IMR-90 (cell line): ENCODE data around the gene CHN2. TPM values are rescaled to one million over a fixed set of nuclear protein-coding genes. Genes with fewer than 3 reads are reported as not detected.

ENCODE experiments used
- ATAC-seq: fragments of 200-7000 bp; cut with Tn5 transposase; 2 replicates; pipeline ENCODE4 v1.9.1; 2020; ENCODE audit warnings: low read depth, mild to moderate bottlenecking, moderate library complexity
- BruUV-seq: library from RNA; stranded (reverse); fragments of 400-500 nt; replicated peaks from 2 replicates; lab custom pipeline; 2021; lab: Mats Ljungman, UMichigan
- CTCF ChIA-PET: fragments of 300-600 bp; formaldehyde crosslinking; extraction: SDS; loops from one replicate; lab custom pipeline; 2021; ENCODE audit warnings: antibody characterized with exemption; lab: Yijun Ruan, JAX
- POLR2A ChIA-PET: fragments of 300-600 bp; sonication (Branson Sonifier 250); formaldehyde crosslinking; loops from one replicate; lab custom pipeline; 2022; ENCODE audit warnings: antibody characterized with exemption; ENCODE audit not compliant: unreplicated experiment; lab: Charles Lee
- DNase-seq: peaks from one replicate; pipeline ENCODE4 v3.0.0; 2013
- H2AFZ ChIP-seq: replicated peaks from 2 replicates; pipeline ENCODE3; 2013; ENCODE audit warnings: low read length, mild to moderate bottlenecking; ENCODE audit not compliant: poor library complexity
- H2AK5ac ChIP-seq: 2 replicates; pipeline ENCODE4 v1.6.1; 2013; ENCODE audit warnings: low read depth, low read length, inconsistent platforms
- H2AK9ac ChIP-seq: replicated peaks from 2 replicates; pipeline ENCODE3; 2013; ENCODE audit warnings: mild to moderate bottlenecking, low read depth, low read length, moderate library complexity; ENCODE audit not compliant: poor library complexity
- H2BK120ac ChIP-seq: 2 replicates; pipeline ENCODE4 v1.6.1; 2013; ENCODE audit warnings: low read depth, low read length, inconsistent platforms
- H2BK15ac ChIP-seq: 3 replicates; pipeline ENCODE4 v1.6.1; 2013; ENCODE audit warnings: low read depth, low read length, inconsistent platforms
- H2BK20ac ChIP-seq: 2 replicates; pipeline ENCODE4 v1.6.1; 2013; ENCODE audit warnings: low read depth, mild to moderate bottlenecking, inconsistent platforms, low read length, moderate library complexity
- H2BK5ac ChIP-seq: 2 replicates; pipeline ENCODE4 v1.6.1; 2013; ENCODE audit warnings: mild to moderate bottlenecking, low read depth, low read length, inconsistent platforms; ENCODE audit not compliant: poor library complexity, severe bottlenecking
- H3K14ac ChIP-seq: replicated peaks from 2 replicates; pipeline ENCODE4 v1.6.1; 2013; ENCODE audit warnings: low read depth, low read length, inconsistent platforms
- H3K18ac ChIP-seq: 2 replicates; pipeline ENCODE4 v1.6.1; 2013; ENCODE audit warnings: low read depth, low read length, control low read depth
- H3K23ac ChIP-seq: 2 replicates; pipeline ENCODE4 v1.6.1; 2013; ENCODE audit warnings: low read depth, low read length, inconsistent platforms
- H3K27ac ChIP-seq: 2 replicates; pipeline ENCODE4 v1.5.1; 2013; ENCODE audit warnings: mild to moderate bottlenecking, control low read depth, low read length; ENCODE audit not compliant: insufficient read depth
- H3K27me3 ChIP-seq: 2 replicates; pipeline ENCODE4 v1.6.1; 2013; ENCODE audit warnings: low read length; ENCODE audit not compliant: control insufficient read depth, insufficient read depth
- H3K36me3 ChIP-seq: 2 replicates; pipeline ENCODE4 v1.6.1; 2013; ENCODE audit warnings: low read length, mixed read lengths; ENCODE audit not compliant: control insufficient read depth, insufficient read depth
- H3K4ac ChIP-seq: 2 replicates; pipeline ENCODE4 v1.6.1; 2013; ENCODE audit warnings: low read depth, low read length, inconsistent platforms
- H3K4me1 ChIP-seq: 2 replicates; pipeline ENCODE4 v1.6.1; 2013; ENCODE audit warnings: low read length, mixed read lengths; ENCODE audit not compliant: control insufficient read depth, insufficient read depth
- H3K4me2 ChIP-seq: 2 replicates; pipeline ENCODE4 v1.6.1; 2013; ENCODE audit warnings: low read depth, mild to moderate bottlenecking, control low read depth, low read length, moderate library complexity
- H3K4me3 ChIP-seq: 2 replicates; pipeline ENCODE4 v1.5.1; 2013; ENCODE audit warnings: low read depth, mild to moderate bottlenecking, control low read depth, low read length, moderate library complexity; ENCODE audit not compliant: insufficient read depth
- H3K56ac ChIP-seq: 2 replicates; pipeline ENCODE4 v1.6.1; 2013; ENCODE audit warnings: low read length, inconsistent platforms; ENCODE audit not compliant: insufficient read depth; ENCODE audit errors: extremely low read depth
- H3K79me1 ChIP-seq, 2 experiments: 2 replicates each; pipeline ENCODE4 v1.6.1; 2013; ENCODE audit warnings: low read length in 2 of 2, inconsistent platforms in 1 of 2, low read depth in 1 of 2
- H3K9ac ChIP-seq: 2 replicates; pipeline ENCODE4 v1.6.1; 2013; ENCODE audit warnings: low read depth, low read length, control low read depth
- H3K9me1 ChIP-seq: 2 replicates; pipeline ENCODE4 v1.6.1; 2013; ENCODE audit warnings: low read length, inconsistent platforms; ENCODE audit not compliant: insufficient read depth
- H3K9me3 ChIP-seq: 2 replicates; pipeline ENCODE4 v1.6.1; 2013; ENCODE audit warnings: low read length; ENCODE audit not compliant: control insufficient read depth, insufficient read depth
- H4K20me1 ChIP-seq: 2 replicates; pipeline ENCODE4 v1.6.1; 2013; ENCODE audit warnings: low read length, inconsistent platforms; ENCODE audit not compliant: insufficient read depth
- H4K5ac ChIP-seq: 2 replicates; pipeline ENCODE4 v1.6.1; 2013; ENCODE audit warnings: mild to moderate bottlenecking, low read depth, low read length, control low read depth
- H4K8ac ChIP-seq, 2 experiments: 2 replicates each; pipeline ENCODE4 v1.6.1; 2013; ENCODE audit warnings: low read depth in 2 of 2, low read length in 2 of 2, control low read depth in 1 of 2, inconsistent platforms in 1 of 2
- H4K91ac ChIP-seq: 2 replicates; pipeline ENCODE4 v1.6.1; 2013; ENCODE audit warnings: low read depth, low read length, inconsistent platforms; ENCODE audit not compliant: insufficient read depth
- BHLHE40 ChIP-seq: fragments of 150-350 bp; IDR thresholded peaks from 2 replicates; pipeline ENCODE4 v1.6.1; 2016; ENCODE audit warnings: mild to moderate bottlenecking, low read depth, low read length
- CEBPB ChIP-seq: IDR thresholded peaks from 2 replicates; pipeline ENCODE4 v1.6.1; 2012; ENCODE audit warnings: low read depth, low read length, improper control_type of control experiment
- CHD1 ChIP-seq: IDR thresholded peaks from 2 replicates; pipeline ENCODE4 v1.6.1; 2012; ENCODE audit warnings: low read depth, low read length, improper control_type of control experiment
- CTCF ChIP-seq: conservative IDR thresholded peaks from 2 replicates; pipeline ENCODE4 v1.5.1; 2012; ENCODE audit warnings: mild to moderate bottlenecking, low read depth, low read length, improper control_type of control experiment
- ELK1 ChIP-seq: fragments of 150-350 bp; IDR thresholded peaks from 2 replicates; pipeline ENCODE4 v1.6.1; 2016; ENCODE audit warnings: low read depth, mild to moderate bottlenecking, low read length, moderate library complexity, borderline replicate concordance
- FOS ChIP-seq: fragments of 150-350 bp; IDR thresholded peaks from 2 replicates; pipeline ENCODE4 v1.6.1; 2016; ENCODE audit warnings: low read depth, low read length
- MAFK ChIP-seq: IDR thresholded peaks from 2 replicates; pipeline ENCODE4 v1.6.1; 2012; ENCODE audit warnings: low read depth, low read length, improper control_type of control experiment
- MAZ ChIP-seq: IDR thresholded peaks from 2 replicates; pipeline ENCODE4 v1.6.1; 2012; ENCODE audit warnings: low read depth, mild to moderate bottlenecking, low read length, improper control_type of control experiment, moderate library complexity, borderline replicate concordance
- MXI1 ChIP-seq: IDR thresholded peaks from 2 replicates; pipeline ENCODE4 v1.6.1; 2012; ENCODE audit warnings: low read depth, mild to moderate bottlenecking, low read length, moderate library complexity, borderline replicate concordance
- NFE2L2 ChIP-seq: fragments of 150-350 bp; IDR thresholded peaks from 2 replicates; pipeline ENCODE4 v1.6.1; 2016; ENCODE audit warnings: low read depth, mild to moderate bottlenecking, low read length
- POLR2A ChIP-seq: IDR thresholded peaks from 2 replicates; pipeline ENCODE4 v1.6.1; 2012; ENCODE audit warnings: mild to moderate bottlenecking, low read depth, low read length
- RAD21 ChIP-seq: IDR thresholded peaks from 2 replicates; pipeline ENCODE4 v1.6.1; 2012; ENCODE audit warnings: low read length, improper control_type of control experiment
- RFX5 ChIP-seq: IDR thresholded peaks from 2 replicates; pipeline ENCODE4 v1.8.0; 2012; ENCODE audit warnings: low read depth, mild to moderate bottlenecking, low read length, moderate library complexity
- SMC3 ChIP-seq: fragments of 150-350 bp; IDR thresholded peaks from 2 replicates; pipeline ENCODE4 v1.6.1; 2016; ENCODE audit warnings: low read depth, mild to moderate bottlenecking, antibody characterized with exemption, low read length, moderate library complexity
- WGBS, 2 experiments: methylation state at CpG; one replicate each; pipeline versions ENCODE4 v1.1.5 to v1.1.7; 2013; ENCODE audit warnings: missing lambda C conversion rate in 2 of 2; ENCODE audit not compliant: insufficient read length in 1 of 2; ENCODE audit errors: extremely low coverage in 2 of 2; 5-methylcytosine and 5-hydroxymethylcytosine counted together
- dilution Hi-C: fragments of 300-500 bp; cut with HindIII; formaldehyde crosslinking; loops from one replicate; pipeline ENCODE4 v1.14.3; 2018; ENCODE audit warnings: low sequenced_read_pairs; ENCODE audit not compliant: unreplicated experiment
- in situ Hi-C: fragments of 300-500 bp; cut with MboI; formaldehyde crosslinking; loops from 3 replicates; pipeline ENCODE4 v1.14.3; 2019; ENCODE audit warnings: low sequenced_read_pairs, inconsistent platforms, mixed read lengths
- intact Hi-C: fragments of 100-400 bp; cut with micrococcal nuclease; formaldehyde crosslinking; loops from 2 replicates; pipeline ENCODE4 v1.10.0; 2022
- polyA plus RNA-seq, 3 experiments: library from polyadenylated mRNA; depleted of rRNA; stranded (reverse); fragments of >200 nt; gene quantifications; 2 replicates each; pipeline ENCODE4 v1.2.3, GENCODE V29; 2012; ENCODE audit warnings: low replicate concordance in 1 of 3
- total RNA-seq: library from RNA; depleted of rRNA; stranded (reverse); fragments of >200 nt; gene quantifications from 2 replicates; pipeline ENCODE4 v1.2.3, GENCODE V29; 2012

Gene CHN2
- total and polyA plus RNA-seq, 2 of the 4 experiments (the other 2 are of a cell fraction) = not detected

GRCh38 chr7:29297194-29297890 lies 102.8 kb downstream of the CHN2 start:
- dilution Hi-C loops = no loop called here

More at GRCh38 chr7:29297194-29297890, 102.8 kb downstream of the CHN2 start:
- Histone ChIP-seq H4K91ac (no peak overlapping the region), H3K9ac (no peak overlapping the region), H3K9me3 (no peaks in the 10 kb centered on the region), H4K20me1 (no peaks in the 10 kb centered on the region), H3K79me1 (no peaks in the 10 kb centered on the region), H2BK120ac (no peak overlapping the region), H3K4me3 (no peak overlapping the region), H3K18ac (no peak overlapping the region), H3K9me1 (no peaks in the 10 kb centered on the region), H3K14ac (no peak overlapping the region), H2AK5ac (no peak overlapping the region), H3K27ac (no peak overlapping the region), H4K5ac (no peak overlapping the region), H3K36me3 (no peaks in the 10 kb centered on the region), H3K56ac (no peak overlapping the region), H2AK9ac (no peak overlapping the region), H2BK5ac (no peak overlapping the region), H2BK15ac (no peak overlapping the region), H3K4me2 (no peak overlapping the region), H4K8ac (no peak overlapping the region), H2BK20ac (no peak overlapping the region), H3K23ac (no peak overlapping the region), H3K4ac (no peak overlapping the region), H3K27me3 (no peaks in the 10 kb centered on the region), H3K4me1 (no peaks in the 10 kb centered on the region), H2AFZ (no peak overlapping the region)
- intact Hi-C loops (no loop called here), in situ Hi-C loops (no loop called here)
- BruUV-seq = no TSS peak
- TF ChIP-seq RAD21 (no peak), MXI1 (no peak), MAFK (no peak), CTCF (no peak), BHLHE40 (no peak), POLR2A (no peak), RFX5 (no peak), SMC3 (no peak), NFE2L2 (no peak), CHD1 (no peak), MAZ (no peak), ELK1 (no peak), FOS (no peak), CEBPB (no peak)
- ChIA-PET POLR2A (no interaction called here), CTCF (no interaction called here)
- ATAC-seq (no peak), DNase-seq (no peak)
- WGBS, 2 experiments = 44% methylated on average over 5 of the region's 16 CpGs; no CpG with 5 or more reads in 1 of the 2 experiments
